ENCODE measurements around the gene UPF1. TPM values are rescaled to one million over a fixed set of nuclear protein-coding genes. Genes with fewer than 3 reads are reported as not detected.
"Not testable (repeated sequence)": the region's sequence is repeated elsewhere in the genome, so short reads cannot be mapped to it uniquely, and the experiment has no call there.

The UPF1 gene
- total RNA-seq, 1 donor from 2014 or later = 46.3 TPM

DNA sequence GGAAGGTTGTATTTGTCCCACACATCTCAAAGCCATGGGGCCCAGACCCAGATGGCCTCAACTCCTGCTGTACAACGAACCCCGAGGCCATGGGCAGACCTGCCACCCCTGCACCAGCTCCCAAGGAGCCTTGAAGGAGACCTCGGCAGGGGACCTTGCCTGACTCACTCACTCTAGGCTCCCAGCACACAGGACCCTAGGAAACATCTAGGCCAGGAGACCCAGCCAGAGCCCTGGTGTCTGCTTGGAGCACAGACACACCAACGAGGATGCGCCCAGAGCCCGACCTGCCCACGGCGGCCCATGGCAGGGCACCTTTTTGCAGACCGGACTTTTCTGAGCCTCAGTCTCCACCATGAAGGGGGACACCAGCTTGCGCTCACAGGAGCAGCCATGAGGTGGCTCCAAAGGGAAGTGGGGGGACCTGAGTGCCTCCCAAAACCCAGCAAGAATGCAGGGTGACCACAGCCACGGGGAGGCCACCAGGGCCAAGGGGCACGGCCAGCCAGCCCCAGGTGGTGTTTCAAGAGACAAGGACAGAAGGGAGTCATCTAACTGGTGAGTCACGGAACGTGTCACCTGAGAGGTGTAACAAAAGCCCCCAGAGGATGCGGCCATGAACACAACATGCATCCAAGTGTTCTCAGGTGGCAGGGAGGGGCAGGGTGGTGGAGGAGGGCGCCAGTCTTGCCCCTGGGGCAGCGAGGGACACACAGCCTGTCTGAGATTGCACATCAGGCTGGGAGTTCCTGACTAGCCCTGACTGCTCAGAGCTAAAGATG lies 69.1 kb downstream of the UPF1 start:
- Mint-ChIP-seq H3K4me3 (ENCODE audit: unreplicated experiment) (no peak overlapping the region), H3K9me3 (ENCODE audit: unreplicated experiment) (peaks cover 3% of the 10 kb centered on the region), H3K4me1 (ENCODE audit: low read depth, unreplicated experiment) (no peaks in the 10 kb centered on the region), H3K27me3 (ENCODE audit: unreplicated experiment) (peaks cover 9% of the 10 kb centered on the region), H3K27ac (ENCODE audit: unreplicated experiment) (no peak overlapping the region), H3K36me3 (ENCODE audit: unreplicated experiment) (no peaks in the 10 kb centered on the region)
- TF ChIP-seq, protein P1, sequence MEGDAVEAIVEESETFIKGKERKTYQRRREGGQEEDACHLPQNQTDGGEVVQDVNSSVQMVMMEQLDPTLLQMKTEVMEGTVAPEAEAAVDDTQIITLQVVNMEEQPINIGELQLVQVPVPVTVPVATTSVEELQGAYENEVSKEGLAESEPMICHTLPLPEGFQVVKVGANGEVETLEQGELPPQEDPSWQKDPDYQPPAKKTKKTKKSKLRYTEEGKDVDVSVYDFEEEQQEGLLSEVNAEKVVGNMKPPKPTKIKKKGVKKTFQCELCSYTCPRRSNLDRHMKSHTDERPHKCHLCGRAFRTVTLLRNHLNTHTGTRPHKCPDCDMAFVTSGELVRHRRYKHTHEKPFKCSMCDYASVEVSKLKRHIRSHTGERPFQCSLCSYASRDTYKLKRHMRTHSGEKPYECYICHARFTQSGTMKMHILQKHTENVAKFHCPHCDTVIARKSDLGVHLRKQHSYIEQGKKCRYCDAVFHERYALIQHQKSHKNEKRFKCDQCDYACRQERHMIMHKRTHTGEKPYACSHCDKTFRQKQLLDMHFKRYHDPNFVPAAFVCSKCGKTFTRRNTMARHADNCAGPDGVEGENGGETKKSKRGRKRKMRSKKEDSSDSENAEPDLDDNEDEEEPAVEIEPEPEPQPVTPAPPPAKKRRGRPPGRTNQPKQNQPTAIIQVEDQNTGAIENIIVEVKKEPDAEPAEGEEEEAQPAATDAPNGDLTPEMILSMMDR (IDR thresholded peaks at IDR 0.05; ENCODE audit: partially characterized antibody, unreplicated experiment) = no peak
- no peak for DNase-seq

DNA sequence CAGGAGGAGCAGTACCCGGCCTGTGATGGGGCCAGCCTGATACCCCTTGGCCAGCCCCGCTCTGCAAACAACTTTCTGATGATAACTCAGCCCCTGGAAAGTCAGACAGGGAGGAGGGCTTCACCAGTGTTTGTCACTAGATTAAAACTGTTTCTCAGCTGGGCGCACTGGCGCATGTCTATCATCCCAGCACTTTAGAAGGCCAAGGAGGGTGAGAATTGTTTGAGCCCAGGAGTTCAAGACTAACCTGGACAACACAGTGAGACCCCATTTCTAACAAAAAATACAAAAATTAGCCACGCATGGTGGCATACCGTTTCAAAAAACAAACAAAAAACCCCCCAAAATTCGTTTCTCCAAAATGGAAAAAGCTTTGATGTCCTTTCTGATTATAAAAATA lies 69.7 kb downstream of the UPF1 start:
- DNase-seq = no peak
- Mint-ChIP-seq H3K36me3 (ENCODE audit: unreplicated experiment) (no peaks in the 10 kb centered on the region), H3K27me3 (ENCODE audit: unreplicated experiment) (peaks cover 10% of the 10 kb centered on the region), H3K27ac (ENCODE audit: unreplicated experiment) (no peak overlapping the region), H3K4me1 (ENCODE audit: low read depth, unreplicated experiment) (no peaks in the 10 kb centered on the region), H3K4me3 (ENCODE audit: unreplicated experiment) (no peak overlapping the region), H3K9me3 (ENCODE audit: unreplicated experiment) (peaks cover 3% of the 10 kb centered on the region)
- TF ChIP-seq, protein P1 (IDR thresholded peaks at IDR 0.05; ENCODE audit: partially characterized antibody, unreplicated experiment) = no peak

DNA sequence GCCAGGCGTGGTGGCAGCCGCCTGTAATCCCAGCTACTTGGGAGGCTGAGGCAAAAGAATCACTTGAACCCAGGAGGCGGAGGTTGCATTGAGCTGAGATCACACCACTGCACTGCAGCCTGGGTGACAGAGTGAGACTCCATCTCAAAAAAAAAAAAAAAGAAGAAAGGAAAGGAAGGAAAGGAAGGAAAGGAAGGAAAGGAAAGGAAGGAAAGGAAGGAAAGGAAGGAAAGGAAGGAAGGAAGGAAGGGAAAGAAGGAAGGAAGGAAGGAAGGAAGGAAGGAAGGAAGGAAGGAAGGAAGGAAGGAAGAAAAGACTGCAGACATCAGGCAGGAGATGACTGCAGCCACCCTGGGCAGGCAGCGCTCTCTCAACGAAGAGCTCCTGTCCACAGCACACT lies 70.8 kb downstream of the UPF1 start:
- H3K36me3 Mint-ChIP-seq (ENCODE audit: unreplicated experiment); H3K4me3 Mint-ChIP-seq (ENCODE audit: unreplicated experiment); H3K4me1 Mint-ChIP-seq (ENCODE audit: low read depth, unreplicated experiment); DNase-seq; H3K27ac Mint-ChIP-seq (ENCODE audit: unreplicated experiment); H3K9me3 Mint-ChIP-seq (ENCODE audit: unreplicated experiment); H3K27me3 Mint-ChIP-seq (ENCODE audit: unreplicated experiment): not testable (repeated sequence)

DNA sequence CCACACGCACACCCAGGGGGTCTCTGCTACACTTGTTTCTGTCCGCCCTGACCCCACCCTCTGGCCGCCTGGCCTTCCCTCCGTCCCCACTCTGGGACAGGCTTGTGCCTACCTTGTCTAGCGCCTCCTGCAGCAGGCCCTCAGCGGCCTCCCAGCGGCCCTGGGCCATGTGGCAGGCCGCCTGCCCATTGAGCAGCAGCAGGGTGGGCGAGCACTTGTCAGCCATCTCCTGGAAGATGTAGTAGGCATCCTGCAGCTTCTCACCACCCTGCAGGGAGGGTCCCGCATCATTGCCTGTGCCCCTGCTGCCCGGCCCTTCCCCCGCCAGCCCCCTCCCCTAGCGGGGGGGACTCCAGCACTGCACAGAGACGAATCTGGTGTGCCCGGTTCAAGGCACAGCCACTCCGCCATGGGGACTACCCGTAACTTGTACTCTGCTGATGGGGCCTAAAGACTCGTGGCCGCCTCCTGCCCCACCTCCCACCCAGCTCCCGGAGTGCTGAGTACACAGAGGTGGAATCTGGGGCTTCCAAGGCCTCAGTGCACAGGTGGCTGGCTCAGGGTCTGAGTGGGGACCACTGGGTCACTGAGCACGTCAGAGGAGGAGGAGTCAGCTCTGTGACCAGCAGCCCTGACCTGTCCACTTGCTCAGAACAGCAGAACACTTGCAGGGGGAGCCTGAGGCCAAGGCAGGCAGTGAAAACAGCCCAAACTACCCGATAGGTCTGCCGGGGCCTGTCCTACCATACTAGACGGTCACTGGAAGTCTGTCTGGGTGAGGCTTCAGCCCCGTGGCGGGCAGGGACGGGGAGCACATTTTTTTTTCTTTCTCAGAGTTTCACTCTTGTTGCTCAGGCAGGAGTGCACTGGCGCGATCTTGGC lies 71.6 kb downstream of the UPF1 start:
- no peak for DNase-seq
- peaks cover 2% of the 10 kb centered on the region for H3K27me3 Mint-ChIP-seq (ENCODE audit: unreplicated experiment)
- H3K9me3 Mint-ChIP-seq (ENCODE audit: unreplicated experiment) = peaks cover 2% of the 10 kb centered on the region
- no peak overlapping the region for H3K4me3 Mint-ChIP-seq (ENCODE audit: unreplicated experiment)
- no peaks in the 10 kb centered on the region for H3K4me1 Mint-ChIP-seq (ENCODE audit: low read depth, unreplicated experiment)
- H3K27ac Mint-ChIP-seq (ENCODE audit: unreplicated experiment) = no peak overlapping the region
- TF ChIP-seq, protein P1 (IDR thresholded peaks at IDR 0.05; ENCODE audit: partially characterized antibody, unreplicated experiment) = no peak
- no peaks in the 10 kb centered on the region for H3K36me3 Mint-ChIP-seq (ENCODE audit: unreplicated experiment)

DNA sequence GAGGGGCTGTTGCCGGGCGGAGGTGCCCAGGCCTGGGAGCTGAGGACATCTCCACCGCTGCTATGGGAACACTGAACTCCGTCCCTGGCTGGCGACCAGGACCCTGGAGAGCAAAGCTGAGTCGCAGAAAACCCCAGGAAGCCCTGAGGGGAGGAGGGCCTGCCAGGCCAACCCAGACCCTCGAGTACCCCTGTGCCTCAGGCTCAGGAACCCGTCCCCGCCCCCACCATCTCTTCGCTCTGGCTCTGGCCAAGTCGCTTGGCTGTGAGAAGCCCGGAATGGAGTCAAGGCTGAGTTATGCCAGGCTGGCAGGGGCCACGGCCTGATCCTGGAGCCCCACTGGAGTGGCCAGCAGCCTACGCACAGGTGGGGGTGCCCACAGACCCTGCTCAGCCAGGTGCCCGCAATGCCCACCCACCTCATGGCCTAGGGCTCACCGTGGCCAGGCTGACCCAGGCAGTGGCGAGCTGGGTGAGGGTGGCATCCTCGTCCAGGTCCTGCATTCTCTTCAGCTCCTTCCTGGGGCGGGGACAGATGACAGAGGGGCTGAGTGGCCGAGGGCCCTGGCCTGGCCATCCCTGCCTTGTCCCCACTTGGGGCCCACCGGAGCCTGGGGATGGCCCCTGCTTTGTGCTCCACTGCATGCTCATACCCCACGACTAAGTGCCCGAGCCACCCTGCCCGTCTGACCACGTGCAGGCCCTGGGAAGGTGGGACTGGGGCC lies 72.7 kb downstream of the UPF1 start:
- Mint-ChIP-seq H3K27ac (ENCODE audit: unreplicated experiment) (no peak overlapping the region), H3K4me1 (ENCODE audit: low read depth, unreplicated experiment) (no peaks in the 10 kb centered on the region)

More for the DNA sequence above, 72.7 kb downstream of the UPF1 start:
- TF ChIP-seq, protein P1 (IDR thresholded peaks at IDR 0.05; ENCODE audit: partially characterized antibody, unreplicated experiment) = no peak
- no peak for DNase-seq
- no peaks in the 10 kb centered on the region for H3K36me3 Mint-ChIP-seq (ENCODE audit: unreplicated experiment)
- peaks cover 2% of the 10 kb centered on the region for H3K9me3 Mint-ChIP-seq (ENCODE audit: unreplicated experiment)
- H3K4me3 Mint-ChIP-seq (ENCODE audit: unreplicated experiment) = no peak overlapping the region
- peaks cover 2% of the 10 kb centered on the region for H3K27me3 Mint-ChIP-seq (ENCODE audit: unreplicated experiment)

All from glutamatergic neuron (in vitro differentiated cells).